ENCODE results near the gene KRTAP5-2. TPM values are rescaled to one million over a fixed set of nuclear protein-coding genes. Genes with fewer than 3 reads are reported as not detected.

KRTAP5-2 gene
- total RNA-seq, 6 experiments from 2014 or later, result not detected

GRCh38 chr11:1568441-1568911 is 29.6 kb downstream of the KRTAP5-2 start:
- Mint-ChIP-seq H3K27me3 (ENCODE audit: insufficient read depth) (peaks cover 5% of the 10 kb centered on the region), H3K4me1 (ENCODE audit: low read depth) (no peaks in the 10 kb centered on the region), H3K27ac (no peak overlapping the region), H3K4me3 (no peak overlapping the region), H3K9me3 (no peaks in the 10 kb centered on the region), H3K36me3 (ENCODE audit: low read depth) (no peaks in the 10 kb centered on the region)
- no peak for DNase-seq
- no peak for TF ChIP-seq CTCF (IDR thresholded peaks at IDR 0.05)

- no peaks in the 10 kb centered on the region for H3K9me3 Mint-ChIP-seq
- TF ChIP-seq CTCF (IDR thresholded peaks at IDR 0.05), result no peak
- H3K4me1 Mint-ChIP-seq (ENCODE audit: low read depth), result no peaks in the 10 kb centered on the region
- H3K27me3 Mint-ChIP-seq (ENCODE audit: insufficient read depth), result peaks cover 5% of the 10 kb centered on the region
- no peak for DNase-seq
- H3K36me3 Mint-ChIP-seq (ENCODE audit: low read depth), result no peaks in the 10 kb centered on the region
- H3K27ac Mint-ChIP-seq, result no peak overlapping the region
- no peak overlapping the region for H3K4me3 Mint-ChIP-seq
These were observed 30.4 kb downstream of the KRTAP5-2 start for GRCh38 chr11:1567721-1568100.

DNA sequence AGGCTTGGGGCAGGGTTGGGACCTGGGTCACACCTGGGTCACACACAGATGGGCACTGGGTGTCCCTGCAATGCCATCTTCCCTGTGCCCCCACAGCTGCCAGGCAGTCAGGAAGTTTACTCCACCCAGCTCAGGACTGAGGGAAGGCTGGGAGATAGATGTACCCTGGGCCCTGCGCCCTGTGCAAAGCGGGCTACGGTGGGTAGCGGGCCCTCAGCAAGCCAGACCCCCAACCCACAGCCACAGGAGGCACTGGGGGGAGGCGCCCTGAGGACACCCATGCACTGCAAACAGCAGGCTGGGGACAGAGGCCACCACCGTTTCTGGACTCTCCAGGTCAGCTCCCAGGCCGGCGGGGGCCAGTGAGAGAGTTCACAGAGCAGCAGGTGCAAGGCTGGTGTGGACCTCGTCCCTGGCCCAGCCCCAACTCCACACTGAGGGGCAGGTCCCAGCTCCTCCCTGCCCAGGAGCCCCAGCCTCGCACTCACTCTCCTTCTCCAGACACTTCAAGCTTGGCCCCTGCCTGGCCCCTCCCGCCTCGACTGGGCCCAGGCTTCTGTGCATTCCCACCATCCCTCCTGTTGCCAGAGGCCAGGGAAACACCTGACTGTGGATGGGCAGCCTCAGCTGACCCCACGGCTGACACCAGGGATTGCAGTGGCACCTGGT is 30.9 kb downstream of the KRTAP5-2 start:
- Mint-ChIP-seq H3K36me3 (ENCODE audit: low read depth) (no peaks in the 10 kb centered on the region), H3K4me3 (no peak overlapping the region), H3K9me3 (no peaks in the 10 kb centered on the region)

GRCh38 chr11:1566381-1567051 is 31.6 kb downstream of the KRTAP5-2 start:
- Mint-ChIP-seq H3K9me3 (no peaks in the 10 kb centered on the region), H3K4me1 (ENCODE audit: low read depth) (no peaks in the 10 kb centered on the region), H3K4me3 (no peak overlapping the region), H3K27ac (no peak overlapping the region), H3K36me3 (ENCODE audit: low read depth) (no peaks in the 10 kb centered on the region), H3K27me3 (ENCODE audit: insufficient read depth) (peaks cover 5% of the 10 kb centered on the region)
- peak; percentile 29; the same call in 1 of the 2 replicates for TF ChIP-seq CTCF (IDR thresholded peaks at IDR 0.05)
- DNase-seq, result no peak

More for the DNA sequence above, 30.9 kb downstream of the KRTAP5-2 start:
- Mint-ChIP-seq H3K4me1 (ENCODE audit: low read depth) (no peaks in the 10 kb centered on the region), H3K27me3 (ENCODE audit: insufficient read depth) (peaks cover 5% of the 10 kb centered on the region), H3K27ac (no peak overlapping the region)
- no peak for DNase-seq
- TF ChIP-seq CTCF (IDR thresholded peaks at IDR 0.05), result no peak

DNA sequence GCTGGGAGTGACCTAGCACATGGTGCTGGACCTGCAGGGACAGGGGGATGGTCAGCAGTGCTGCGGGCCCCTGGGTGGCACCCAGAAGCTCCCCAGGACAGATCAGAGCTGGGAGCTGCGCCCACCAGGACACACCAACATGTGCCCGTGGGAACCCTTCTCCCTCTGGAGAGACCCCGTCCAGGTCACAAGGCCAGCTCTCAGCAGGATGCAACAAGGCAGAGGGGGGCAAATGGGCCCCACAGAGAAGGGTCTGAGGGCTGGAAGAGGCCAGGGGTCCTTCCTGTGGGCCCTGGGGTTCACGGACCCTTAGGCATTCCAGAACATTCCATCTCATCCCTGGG is 32.2 kb downstream of the KRTAP5-2 start:
- H3K9me3 Mint-ChIP-seq, result no peaks in the 10 kb centered on the region
- peaks cover 5% of the 10 kb centered on the region for H3K27me3 Mint-ChIP-seq (ENCODE audit: insufficient read depth)
- no peak for DNase-seq
- H3K4me1 Mint-ChIP-seq (ENCODE audit: low read depth), result no peaks in the 10 kb centered on the region
- no peaks in the 10 kb centered on the region for H3K36me3 Mint-ChIP-seq (ENCODE audit: low read depth)
- H3K4me3 Mint-ChIP-seq, result no peak overlapping the region
- no peak overlapping the region for H3K27ac Mint-ChIP-seq
- TF ChIP-seq CTCF (IDR thresholded peaks at IDR 0.05), result no peak
